Ecto neural progenitor cell (in vitro differentiated cells): ENCODE measurements around the gene ENAH.
A peak's percentile ranks its signal among the peaks of the same experiment; 100 is the strongest.
"Not testable (repeated sequence)": the region's sequence is repeated elsewhere in the genome, so short reads cannot be mapped to it uniquely, and the experiment has no call there.

Experiments
- DNase-seq: peaks from one replicate; pipeline ENCODE4 v3.0.0-alpha.2; 2018; ENCODE audit warnings: low spot score

ENAH gene

DNA sequence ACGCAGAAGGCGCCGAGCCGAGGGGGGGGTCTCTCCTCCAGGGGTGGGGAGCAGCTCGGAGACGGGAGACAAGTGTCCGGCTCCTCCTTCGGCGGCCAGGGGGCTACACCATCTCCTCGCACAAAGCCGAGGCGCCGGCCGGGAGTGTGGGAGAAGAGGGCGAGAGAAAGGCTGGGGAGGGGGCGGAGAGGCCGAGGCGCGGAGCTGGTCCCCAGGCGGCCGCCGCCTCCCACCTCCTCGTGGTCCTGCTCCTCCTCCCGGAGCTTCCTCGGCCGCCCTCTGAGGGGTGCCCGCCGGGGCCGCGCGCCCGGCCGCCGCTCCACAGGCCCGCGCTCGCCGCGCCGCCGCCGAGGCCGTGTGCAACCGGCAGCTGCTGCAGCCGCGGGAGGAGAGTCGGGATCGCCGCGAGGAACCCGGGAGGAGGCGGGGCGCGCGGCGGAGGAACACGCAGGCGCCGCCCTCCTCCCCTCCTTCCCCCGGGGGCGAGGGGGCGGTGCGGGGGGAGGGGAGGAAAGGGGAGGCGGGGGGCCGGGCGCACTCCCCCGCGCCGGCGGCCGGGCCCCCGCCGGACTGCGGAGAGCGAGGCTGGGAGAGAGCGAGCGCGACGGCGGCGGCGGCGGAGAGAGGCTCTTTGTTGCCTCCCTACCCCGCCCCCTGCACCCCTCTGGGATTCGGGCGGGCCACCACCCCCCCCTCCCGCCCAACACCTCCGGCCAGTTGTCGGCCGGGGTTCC, at the start of gene ENAH:
Gene ENAH (minus strand): TSS at position 395 of the 734 bp plus-strand sequence. CDS start 433 bp downstream, outside the sequence.
- peak; percentile 89 for DNase-seq

DNA sequence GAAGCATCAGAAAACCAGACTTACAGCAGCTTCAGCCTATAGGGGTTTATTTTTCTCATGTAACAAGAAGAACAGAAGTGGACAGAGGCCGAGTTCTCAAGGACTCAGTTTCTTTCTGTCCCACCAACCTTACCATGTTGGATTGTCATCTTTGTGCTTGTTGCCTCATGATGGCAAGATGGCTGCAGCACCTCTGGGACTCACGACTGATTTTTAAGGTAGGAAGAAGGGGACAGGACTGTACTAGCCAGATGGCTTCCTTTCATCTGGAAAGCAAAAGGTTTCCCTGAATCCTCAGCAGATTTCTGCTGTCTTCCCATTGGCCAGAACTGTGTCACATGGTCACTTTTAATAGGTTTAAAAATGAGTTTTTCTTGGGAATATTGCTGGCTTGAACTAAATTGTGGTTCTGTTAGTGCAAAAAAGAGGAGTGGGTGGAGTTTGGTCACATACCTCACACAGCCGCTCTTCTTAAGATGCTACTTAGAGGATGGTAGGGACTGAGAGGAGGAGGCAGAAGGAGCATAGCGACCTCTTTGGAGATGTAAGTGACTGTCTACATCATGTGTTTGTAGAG, 48.1 kb upstream of the ENAH start:
- no peak for DNase-seq

DNA sequence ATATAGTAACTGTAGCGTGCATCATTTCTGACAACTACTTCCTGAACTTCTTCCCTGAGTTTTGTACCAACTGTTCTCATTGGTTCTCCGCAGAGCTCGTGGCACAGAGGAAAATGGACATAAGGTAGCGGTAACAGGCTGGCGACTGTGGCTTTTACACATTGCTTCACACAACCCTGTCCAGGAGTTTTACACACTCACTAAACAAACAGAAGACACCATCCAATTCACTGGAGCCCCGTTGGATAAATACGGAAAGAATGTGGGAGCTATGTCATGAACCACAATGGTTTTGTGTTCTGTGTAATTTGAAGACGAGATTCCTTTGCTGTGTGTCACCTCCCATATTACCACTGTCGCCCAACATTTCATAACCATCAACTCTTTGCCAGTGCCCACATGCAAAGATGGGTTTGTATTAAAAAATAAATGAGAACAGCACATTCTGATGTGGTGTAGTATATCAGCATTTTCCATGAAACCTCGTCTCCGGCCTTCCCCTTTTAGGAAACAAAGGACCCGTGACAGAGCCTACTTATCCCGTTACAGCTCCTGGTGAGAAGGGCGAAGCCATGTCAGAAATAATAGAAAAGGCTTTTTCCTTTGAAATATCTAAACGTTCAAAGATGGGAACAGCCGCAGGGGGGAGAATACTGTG, 47.4 kb upstream of the ENAH start:
- DNase-seq, result no peak

DNA sequence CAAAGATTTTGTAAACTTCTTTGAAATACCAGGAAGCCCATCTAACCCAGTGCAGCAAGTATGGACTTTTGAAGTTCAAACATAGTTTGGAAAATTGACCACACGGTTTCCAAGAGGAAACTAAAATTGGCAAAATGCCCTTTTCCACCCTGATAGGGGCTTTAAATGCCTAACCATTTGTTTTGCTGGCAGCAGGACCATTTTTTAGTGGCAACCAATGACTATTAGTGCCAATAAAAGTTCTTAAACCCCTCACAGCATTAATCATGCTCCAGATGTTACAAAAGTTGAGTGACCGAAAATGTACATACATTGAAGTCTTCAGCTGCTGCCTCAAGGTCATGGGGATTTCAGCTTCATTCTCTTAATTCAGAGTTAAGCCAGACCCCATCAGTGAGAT, 46.4 kb upstream of the ENAH start:
- DNase-seq, result no peak

DNA sequence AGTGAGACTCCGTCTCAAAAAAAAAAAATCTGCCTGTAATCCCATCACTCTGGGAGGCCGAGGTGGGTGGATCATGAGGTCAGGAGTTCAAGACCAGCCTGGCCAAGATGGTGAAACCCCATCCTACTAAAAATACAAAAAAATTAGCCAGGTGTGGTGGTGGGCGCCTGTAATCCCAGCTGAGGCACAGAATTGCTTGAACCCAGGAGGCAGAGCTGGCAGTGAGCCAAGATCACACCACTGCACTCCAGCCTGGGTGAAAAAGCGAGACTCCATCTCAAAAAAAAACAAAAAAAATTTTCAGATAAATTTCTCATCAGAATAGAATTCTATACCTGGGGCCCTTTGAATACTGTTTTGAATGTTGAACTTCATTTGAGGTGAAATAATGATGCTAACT, 45.3 kb upstream of the ENAH start:
- DNase-seq, result not testable (repeated sequence)

DNA sequence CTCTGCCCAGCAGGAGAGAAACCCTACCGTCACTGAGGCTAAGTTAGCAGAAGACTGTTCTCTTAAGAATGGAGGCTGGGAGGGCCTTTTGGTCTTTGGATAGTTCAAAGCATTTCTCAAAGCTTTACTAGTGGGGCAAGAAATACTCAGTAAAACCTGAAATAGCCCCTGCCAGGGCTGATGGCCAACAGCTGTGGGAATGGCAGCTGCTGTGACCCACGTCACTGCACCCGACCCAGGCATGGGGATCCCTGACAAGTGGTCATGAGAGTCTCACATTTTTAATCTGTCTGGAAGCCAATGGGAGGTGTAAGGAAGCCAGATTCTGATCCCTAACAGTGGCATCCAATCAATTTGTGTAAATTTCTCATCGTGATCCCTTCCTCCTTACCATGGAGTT, 44.5 kb upstream of the ENAH start:
- DNase-seq, result no peak

DNA sequence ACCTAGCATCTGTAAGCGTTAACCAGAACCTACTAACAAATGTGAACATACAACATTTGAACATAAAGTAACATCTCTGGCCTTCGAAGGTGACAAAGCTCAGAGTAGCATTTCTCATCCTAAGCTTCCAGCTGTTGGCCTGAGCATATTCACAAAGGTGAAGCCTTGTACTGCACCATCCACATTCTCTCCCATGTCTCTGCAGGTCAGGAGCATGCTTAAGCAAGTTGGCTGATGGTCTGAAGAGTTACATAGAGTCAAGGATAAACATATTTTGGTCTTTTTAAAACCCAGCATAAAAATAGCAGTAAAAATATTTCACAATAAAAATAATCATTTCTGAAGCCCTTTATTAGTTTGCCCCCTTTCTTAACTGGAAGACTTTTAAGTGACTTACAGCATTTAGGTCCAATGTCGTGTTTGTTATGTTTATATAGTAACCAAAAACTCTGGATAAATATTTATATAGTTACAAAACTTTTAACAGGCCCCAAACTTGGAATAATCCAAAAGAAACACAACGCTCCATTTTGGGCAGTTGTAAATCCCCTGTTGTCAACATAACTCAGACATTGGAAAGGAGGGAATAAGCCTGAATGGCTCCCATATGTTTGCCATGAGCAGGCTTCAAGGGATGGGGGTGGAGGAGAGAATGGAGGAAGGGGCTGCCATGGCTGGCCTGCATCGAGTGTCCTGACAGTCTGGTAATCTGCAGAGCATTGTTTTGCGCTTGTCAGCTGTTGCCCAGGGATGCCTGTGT, 42.8 kb upstream of the ENAH start:
- DNase-seq, result no peak

DNA sequence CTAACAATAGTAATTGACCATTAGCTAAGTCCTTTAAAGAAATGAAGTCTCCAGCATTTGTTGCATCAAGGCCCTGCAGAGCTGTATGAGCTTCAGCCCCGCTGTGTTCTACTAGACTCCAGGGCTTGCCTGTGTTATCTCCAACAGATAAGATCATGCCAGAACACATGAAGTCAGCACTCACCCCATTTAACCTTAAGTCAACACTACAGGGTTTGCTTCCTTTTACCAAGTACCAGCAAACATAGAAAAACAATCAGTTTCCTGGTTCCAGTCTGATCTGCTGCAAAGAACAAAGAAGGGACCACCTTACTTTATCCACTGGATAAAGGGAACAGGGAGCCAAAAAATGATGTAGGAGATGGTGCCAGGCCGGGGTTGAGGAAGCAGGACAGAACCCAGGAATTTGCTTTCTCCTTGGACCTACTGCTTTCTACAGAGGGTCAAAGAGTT, 41.3 kb upstream of the ENAH start:
- no peak for DNase-seq

DNA sequence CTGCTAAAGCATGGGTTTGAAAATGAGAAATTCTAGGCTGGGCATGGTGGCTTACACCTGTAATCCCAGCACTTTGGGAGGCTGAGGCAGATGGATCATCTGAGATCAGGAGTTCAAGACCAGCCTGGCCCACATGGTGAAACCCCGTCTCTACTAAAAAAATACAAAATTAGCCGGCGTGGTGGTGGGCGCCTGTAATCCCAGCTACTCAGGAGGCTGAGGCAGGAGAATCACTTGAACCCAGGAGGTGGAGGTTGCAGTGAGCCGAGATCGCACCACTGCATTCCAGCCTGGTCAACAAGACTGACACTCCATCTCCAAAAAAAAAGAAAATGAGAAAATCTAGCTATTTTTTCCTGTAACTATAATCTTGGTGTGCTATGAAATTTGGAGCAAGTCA, 40.8 kb upstream of the ENAH start:
- DNase-seq, result not testable (repeated sequence)

DNA sequence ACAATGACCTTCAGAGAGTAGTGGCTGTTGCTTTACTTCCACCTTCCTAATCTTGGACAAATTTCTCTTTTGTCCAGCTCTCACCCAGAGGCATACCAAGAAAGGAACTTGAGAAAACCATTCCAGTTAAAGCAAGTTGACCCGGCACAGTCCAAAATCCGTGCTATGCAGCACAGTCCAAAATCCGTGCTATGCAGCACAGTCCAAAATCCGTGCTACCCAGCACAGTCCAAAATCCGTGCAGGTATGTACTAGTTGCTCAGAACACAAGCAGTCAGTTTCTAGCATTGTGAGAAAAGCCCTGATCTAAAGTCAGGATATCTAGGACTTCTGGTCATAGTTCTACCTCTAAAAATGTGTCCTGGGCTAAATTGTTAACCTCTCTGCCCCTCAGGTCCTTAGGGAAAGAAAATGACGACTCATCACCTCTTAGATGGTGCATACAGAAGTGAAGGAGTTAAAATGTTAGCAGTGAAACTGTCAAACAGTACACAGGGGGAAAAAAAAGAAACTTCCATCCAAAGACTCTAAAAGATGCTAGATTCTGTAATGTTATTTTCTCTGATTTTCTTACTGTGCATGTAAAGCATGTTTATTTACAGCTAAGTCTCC, 40.3 kb upstream of the ENAH start:
- DNase-seq, result no peak

DNA sequence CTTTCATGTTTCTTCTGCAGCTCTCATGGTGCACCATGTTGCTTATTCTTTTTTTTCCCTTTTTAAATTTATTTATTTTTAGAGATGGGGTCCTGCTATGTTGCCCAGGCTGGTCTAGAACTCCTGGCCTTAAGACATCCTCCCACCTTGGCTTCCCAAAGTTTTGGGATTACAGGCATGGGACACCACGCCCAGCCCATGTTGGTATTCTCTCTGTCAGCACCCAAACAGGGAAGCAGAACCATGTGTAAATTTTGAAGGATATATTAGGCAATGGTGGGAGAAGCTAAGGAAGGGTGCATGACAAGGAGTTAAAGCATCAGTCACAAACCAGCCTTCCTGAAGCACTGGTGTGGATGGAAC, 39.6 kb upstream of the ENAH start:
- no peak for DNase-seq

DNA sequence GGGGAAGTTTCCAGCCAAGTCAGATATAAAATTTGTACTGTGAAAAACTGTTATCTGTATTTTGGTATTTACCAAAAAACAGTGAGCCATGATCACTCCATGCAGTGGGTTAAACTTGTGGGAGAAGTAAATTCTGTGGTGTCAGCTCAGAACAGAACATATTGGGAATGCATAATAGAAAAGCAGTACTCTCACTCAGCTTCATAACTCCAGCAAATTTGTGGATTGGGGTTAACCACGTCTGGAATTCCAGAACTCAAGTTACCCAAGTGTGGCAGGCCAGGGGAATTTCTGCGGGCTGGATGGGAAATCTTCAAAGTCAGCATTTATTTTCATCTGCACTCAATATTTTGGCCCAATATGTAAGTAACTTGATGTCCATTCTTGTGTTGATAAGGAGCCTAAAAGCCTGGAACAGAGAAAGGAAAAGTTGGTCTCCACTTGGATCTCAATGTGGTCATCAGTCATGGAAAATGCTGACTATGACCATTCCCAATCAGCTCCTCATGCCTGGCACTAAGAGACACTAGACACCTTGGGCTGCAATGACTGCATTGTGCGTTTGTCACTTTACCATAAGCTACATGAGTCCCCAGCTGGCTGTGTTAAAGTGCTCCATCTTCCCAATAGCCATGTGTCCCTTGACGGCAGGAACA, 39.1 kb upstream of the ENAH start:
- no peak for DNase-seq

DNA sequence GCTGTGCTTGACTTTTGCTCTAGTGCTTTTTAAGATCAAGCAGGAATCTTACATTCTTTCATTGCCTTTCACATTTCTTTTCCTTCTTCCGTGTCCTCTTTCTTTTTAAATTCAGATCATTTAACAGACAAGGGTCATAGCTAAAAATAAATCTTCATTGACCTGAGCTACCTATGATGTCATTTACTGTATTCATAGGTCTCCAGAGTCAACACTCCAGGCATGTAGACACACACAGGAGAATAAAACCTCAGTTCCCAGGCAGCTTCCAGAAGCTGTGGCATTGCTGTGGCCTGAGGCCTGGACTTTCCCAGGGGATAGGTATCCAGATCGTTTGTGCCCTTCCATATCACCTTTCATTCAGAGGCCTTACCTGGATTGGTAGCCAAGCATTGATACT, 38.5 kb upstream of the ENAH start:
- DNase-seq, result no peak

DNA sequence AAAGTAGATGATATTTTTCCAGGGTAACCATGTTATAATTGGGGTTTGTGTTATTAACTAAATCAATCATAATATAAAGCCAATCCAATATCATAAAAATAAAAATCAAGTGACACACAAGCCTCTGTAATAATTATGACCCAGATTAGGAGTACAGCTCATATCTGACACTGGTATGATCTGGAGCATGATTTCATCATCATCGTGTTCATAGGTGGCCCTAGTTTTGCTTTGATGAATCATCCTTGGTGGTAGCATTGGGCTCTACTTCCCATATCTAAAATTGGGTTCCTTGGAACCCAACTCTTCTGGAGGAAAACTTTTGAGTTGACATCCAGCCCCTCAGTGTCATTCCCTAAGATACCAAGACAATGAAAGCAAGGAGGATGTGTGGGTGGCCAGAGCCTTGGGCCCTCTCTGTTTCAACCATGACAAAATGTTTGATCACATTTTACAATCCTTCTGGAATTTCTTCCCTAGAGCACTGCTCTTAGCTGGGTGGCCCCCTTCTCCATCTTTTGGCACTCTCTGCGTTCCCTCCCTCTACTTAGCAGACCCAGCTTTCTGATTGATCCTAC, 37.0 kb upstream of the ENAH start:
- DNase-seq, result no peak

DNA sequence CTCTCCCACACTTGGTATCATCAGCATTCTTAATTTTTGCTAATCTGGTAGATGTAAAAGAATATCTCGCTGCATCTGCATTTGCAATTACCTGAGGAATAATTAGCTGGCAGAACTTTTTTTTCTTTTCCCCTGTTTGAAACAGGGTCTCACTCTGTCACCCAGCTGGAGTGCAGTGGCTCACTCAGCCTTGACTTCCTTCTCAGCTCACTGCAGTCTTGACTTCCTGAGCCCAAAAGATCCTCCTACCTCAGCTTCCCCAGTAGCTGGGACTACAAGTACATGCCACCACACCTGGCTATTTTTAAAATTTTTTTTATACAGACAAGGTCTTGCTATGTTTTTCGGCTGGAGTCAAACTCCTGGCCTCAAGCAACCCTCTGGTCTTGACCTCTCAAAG, 35.4 kb upstream of the ENAH start:
- no peak for DNase-seq

DNA sequence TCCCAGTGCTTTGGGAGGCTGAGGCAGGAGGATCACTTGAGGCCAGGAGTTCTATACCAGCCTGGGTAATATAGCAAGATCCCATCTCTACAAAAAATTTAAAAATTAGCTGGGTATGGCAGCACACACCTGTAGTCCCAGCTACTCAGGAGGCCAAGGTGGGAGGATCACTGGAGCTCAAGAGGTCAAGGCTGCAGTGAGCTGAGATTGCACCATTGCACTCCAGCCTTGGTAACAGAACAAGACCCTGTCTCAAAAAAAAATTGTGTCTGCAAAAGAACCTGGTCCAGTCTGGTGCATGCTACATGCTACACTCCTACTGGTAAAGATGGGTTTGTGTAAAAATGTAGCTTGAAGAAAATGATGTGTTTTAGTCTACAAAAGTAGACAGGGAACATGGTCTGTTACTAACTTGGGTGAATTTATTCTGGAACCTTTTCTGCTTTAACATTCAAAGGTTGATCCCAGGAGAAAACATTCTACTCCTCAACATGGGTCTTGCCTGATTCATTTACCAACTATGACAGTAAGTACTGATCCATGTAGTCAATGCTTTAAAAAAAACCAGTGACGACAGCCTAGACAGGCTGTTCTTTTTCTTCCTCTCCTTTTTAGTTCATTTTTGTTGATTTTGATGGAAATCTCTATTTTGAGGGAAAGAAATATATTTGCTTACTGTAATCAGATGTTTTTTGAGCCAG, 32.7 kb upstream of the ENAH start:
- DNase-seq, result no peak

DNA sequence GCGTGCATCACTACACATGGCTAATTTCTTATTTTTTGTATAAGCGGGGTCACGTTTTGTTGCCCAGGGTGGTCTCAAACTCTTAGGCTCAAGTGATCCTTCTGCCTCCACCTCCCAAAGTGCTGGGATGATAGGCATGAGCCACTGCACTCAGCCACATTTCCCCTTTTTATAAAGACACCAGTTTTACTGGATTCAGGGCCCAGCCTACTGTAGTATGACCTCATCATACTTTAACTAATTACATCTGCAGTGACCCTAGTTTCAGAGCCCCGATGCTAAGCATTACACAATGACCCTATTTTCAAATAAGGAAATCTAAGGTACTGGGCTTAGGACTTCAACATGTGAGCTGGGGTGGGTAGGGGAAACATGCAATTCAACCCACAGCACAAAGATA, 31.8 kb upstream of the ENAH start:
- DNase-seq, result no peak

DNA sequence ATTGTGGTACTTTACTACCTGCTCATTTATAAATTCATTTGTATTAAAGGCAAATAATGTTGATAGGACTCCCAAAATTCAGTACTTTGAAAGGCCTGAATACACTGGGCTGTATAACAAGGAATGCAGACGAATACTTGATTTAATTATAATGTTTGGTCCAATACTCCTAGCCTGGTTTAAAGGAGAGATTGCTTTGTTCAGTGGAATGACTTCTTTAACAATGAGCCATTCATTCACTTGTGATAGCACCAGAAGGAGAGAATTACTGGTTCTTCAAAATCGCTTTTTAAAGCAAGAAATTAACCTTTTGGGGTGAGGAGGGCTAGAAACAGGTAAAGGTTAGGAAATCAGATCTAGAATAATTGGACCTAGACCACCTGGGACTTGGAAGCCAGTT, 28.3 kb upstream of the ENAH start:
- no peak for DNase-seq

DNA sequence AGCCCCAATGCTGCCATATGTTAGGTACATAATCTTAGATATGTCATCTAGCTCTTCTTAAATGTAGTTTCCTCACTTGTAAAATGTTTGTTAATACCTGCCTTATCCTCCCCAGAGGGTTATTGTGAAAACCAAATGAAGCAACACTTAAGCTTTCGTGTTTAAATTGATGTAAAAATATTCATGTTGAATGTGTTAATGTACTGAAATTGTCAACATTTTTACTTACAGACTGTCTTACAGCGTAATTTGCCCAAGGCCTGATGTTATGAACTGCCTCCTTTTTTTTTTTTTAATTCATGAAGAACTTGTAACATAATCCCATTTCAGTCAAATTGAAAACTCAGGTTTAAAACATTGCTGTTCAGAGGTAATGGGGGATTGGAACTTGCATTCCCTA, 25.6 kb upstream of the ENAH start:
- no peak for DNase-seq

DNA sequence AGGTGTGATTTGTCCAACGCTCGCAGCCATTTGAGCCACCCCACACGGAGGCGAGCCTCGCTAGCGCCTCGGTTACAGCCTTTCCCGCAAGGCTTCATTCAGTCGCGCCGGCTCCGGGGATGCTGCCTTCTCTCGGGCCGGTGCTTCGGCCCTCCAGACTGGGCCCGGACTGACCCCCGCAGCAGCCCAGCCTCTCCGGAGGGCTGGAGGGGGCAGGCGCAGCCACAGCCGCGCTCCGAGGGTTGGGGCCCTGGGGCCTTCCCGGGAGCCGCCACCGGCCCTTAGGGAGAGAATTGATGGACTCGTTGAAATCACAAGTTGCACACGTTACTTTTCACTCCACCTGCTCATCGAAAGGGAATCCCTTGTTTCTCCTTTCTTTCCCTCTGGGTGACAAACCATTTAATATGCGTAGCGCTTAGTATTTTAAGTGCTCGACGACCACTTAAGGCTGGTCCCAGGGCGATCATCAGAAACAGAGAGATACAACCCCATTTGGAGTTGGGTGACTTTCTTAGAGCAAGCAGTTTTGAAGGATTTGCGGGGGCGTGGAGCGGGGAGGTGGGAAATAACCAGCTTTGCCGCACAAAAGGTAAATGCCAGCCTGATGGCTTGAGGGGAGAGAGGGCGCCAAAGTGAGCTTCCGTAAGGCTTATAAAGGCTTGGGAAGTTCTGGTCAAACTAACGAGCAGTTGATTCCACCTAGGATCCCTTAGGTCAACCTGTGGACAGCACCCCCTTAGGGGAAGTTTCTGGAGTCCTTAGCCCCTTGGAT, 24.6 kb upstream of the ENAH start:
- peak; percentile 67 for DNase-seq
